PC-3 (cell line): Measurements from ENCODE around the gene ITPKC. TPM values are rescaled to one million over a fixed set of nuclear protein-coding genes. Genes with fewer than 3 reads are reported as not detected.

ENCODE experiments used
- ATAC-seq: fragments of 200-7000 bp; cut with Tn5 transposase; 2 replicates; pipeline ENCODE4 v1.9.1; 2020; ENCODE audit warnings: mild to moderate bottlenecking, moderate library complexity
- BruUV-seq: library from RNA; stranded (reverse); fragments of 400-500 nt; replicated peaks from 2 replicates; lab custom pipeline; 2021; lab: Mats Ljungman, UMichigan
- CTCF ChIA-PET: fragments of 300-600 bp; sonication (Branson Sonifier 250); formaldehyde crosslinking; loops from one replicate; lab custom pipeline; 2022; ENCODE audit warnings: antibody characterized with exemption; lab: Charles Lee
- POLR2A ChIA-PET: fragments of 300-600 bp; sonication (Branson Sonifier 250); formaldehyde crosslinking; loops from one replicate; lab custom pipeline; 2022; ENCODE audit warnings: antibody characterized with exemption; ENCODE audit not compliant: unreplicated experiment; lab: Charles Lee
- DNase-seq: peaks from one replicate; pipeline ENCODE4 v3.0.0-alpha.2; 2015
- H2AFZ ChIP-seq: fragments of 300-600 bp; sonication (generic); 2 replicates; pipeline ENCODE4 v1.6.0; 2016; ENCODE audit warnings: antibody characterized with exemption, low read length
- H3F3A ChIP-seq: fragments of 300-600 bp; sonication (generic); one replicate; pipeline ENCODE4 v1.6.0; 2017; ENCODE audit warnings: antibody characterized with exemption, low read length, control low read depth, mild to moderate bottlenecking; ENCODE audit not compliant: unreplicated experiment
- H3K27ac ChIP-seq: fragments of 300-600 bp; sonication (generic); 2 replicates; pipeline ENCODE4 v1.5.1; 2016; ENCODE audit warnings: mild to moderate bottlenecking, low read length
- H3K27me3 ChIP-seq: fragments of 300-600 bp; sonication (generic); 2 replicates; pipeline ENCODE4 v1.6.1; 2016; ENCODE audit warnings: low read length, mixed read lengths
- H3K36me3 ChIP-seq: fragments of 300-600 bp; sonication (generic); 2 replicates; pipeline ENCODE4 v1.6.1; 2016; ENCODE audit warnings: low read depth, mixed run types, low read length, mixed read lengths
- H3K4me1 ChIP-seq: fragments of 300-600 bp; sonication (generic); 2 replicates; pipeline ENCODE4 v1.5.1; 2016; ENCODE audit warnings: low read length; ENCODE audit not compliant: insufficient read depth
- H3K4me2 ChIP-seq: fragments of 300-600 bp; sonication (generic); 2 replicates; pipeline ENCODE4 v1.6.0; 2016; ENCODE audit warnings: low read length
- H3K4me3 ChIP-seq: fragments of 300-600 bp; sonication (generic); 2 replicates; pipeline ENCODE4 v1.5.1; 2016; ENCODE audit warnings: mild to moderate bottlenecking, low read length, mixed read lengths
- H3K79me2 ChIP-seq: fragments of 300-600 bp; sonication (generic); 2 replicates; pipeline ENCODE4 v1.6.1; 2017; ENCODE audit warnings: low read length, mixed read lengths
- H3K9ac ChIP-seq: fragments of 300-600 bp; sonication (generic); 2 replicates; pipeline ENCODE4 v1.6.0; 2016; ENCODE audit warnings: mild to moderate bottlenecking, low read length
- H3K9me2 ChIP-seq: fragments of 300-600 bp; sonication (generic); replicated peaks from 2 replicates; pipeline ENCODE4 v1.6.1; 2016; ENCODE audit warnings: mixed run types, low read length, mixed read lengths
- H3K9me3 ChIP-seq: fragments of 300-600 bp; sonication (generic); 2 replicates; pipeline ENCODE4 v1.6.1; 2016; ENCODE audit warnings: low read length, mixed read lengths
- H4K20me1 ChIP-seq: fragments of 300-600 bp; sonication (generic); 2 replicates; pipeline ENCODE4 v1.6.1; 2016; ENCODE audit warnings: low read length, mixed read lengths
- CTCF ChIP-seq: fragments of 300-600 bp; sonication (generic); conservative IDR thresholded peaks from 2 replicates; pipeline ENCODE4 v1.5.1; 2017; ENCODE audit warnings: antibody characterized with exemption, low read depth, mild to moderate bottlenecking, low read length
- EZH2 ChIP-seq: fragments of 300-600 bp; sonication (generic); IDR thresholded peaks from one replicate; pipeline ENCODE4 v1.6.1; 2017; ENCODE audit warnings: antibody characterized with exemption, mild to moderate bottlenecking, low read length; ENCODE audit not compliant: unreplicated experiment
- EZH2phosphoT487 ChIP-seq: fragments of 300-600 bp; sonication (generic); IDR thresholded peaks from 2 replicates; pipeline ENCODE4 v1.6.1; 2018; ENCODE audit warnings: mild to moderate bottlenecking, antibody characterized with exemption, low read length, borderline replicate concordance
- intact Hi-C: fragments of 100-400 bp; cut with micrococcal nuclease; formaldehyde crosslinking; loops from 2 replicates; pipeline ENCODE4 v1.9.0; 2023
- total RNA-seq: library from RNA; depleted of rRNA; stranded (reverse); fragments of >200 nt; gene quantifications from 2 replicates; pipeline ENCODE4 v1.2.3, GENCODE V29; 2014

The ITPKC gene
- total RNA-seq, 1 experiment from 2014 or later: 28.4 TPM

GRCh38 chr19:40736661-40737060, 19.7 kb downstream of the ITPKC start:
- no peak overlapping the region for H2AFZ ChIP-seq
- H3K9me3 ChIP-seq: no peaks in the 10 kb centered on the region
- no peak overlapping the region for H3K9ac ChIP-seq
- H3K9me2 ChIP-seq: no peaks in the 10 kb centered on the region
- intact Hi-C loops: no loop called here
- H3K4me1 ChIP-seq: no peaks in the 10 kb centered on the region
- no peak overlapping the region for H3K4me3 ChIP-seq
- H3F3A ChIP-seq: no peaks in the 10 kb centered on the region
- no peak for ATAC-seq
- H3K27me3 ChIP-seq: no peaks in the 10 kb centered on the region
- CTCF ChIA-PET: no interaction called here
- H3K4me2 ChIP-seq: no peak overlapping the region
- H4K20me1 ChIP-seq: no peaks in the 10 kb centered on the region
- peaks cover 14% of the 10 kb centered on the region for H3K36me3 ChIP-seq
- no TSS peak for BruUV-seq
- no peak for TF ChIP-seq EZH2phosphoT487
- no peak for TF ChIP-seq CTCF
- TF ChIP-seq EZH2: no peak
- no peaks in the 10 kb centered on the region for H3K79me2 ChIP-seq
- DNase-seq: no peak
- H3K27ac ChIP-seq: no peak overlapping the region
- POLR2A ChIA-PET: no interaction called here

DNA sequence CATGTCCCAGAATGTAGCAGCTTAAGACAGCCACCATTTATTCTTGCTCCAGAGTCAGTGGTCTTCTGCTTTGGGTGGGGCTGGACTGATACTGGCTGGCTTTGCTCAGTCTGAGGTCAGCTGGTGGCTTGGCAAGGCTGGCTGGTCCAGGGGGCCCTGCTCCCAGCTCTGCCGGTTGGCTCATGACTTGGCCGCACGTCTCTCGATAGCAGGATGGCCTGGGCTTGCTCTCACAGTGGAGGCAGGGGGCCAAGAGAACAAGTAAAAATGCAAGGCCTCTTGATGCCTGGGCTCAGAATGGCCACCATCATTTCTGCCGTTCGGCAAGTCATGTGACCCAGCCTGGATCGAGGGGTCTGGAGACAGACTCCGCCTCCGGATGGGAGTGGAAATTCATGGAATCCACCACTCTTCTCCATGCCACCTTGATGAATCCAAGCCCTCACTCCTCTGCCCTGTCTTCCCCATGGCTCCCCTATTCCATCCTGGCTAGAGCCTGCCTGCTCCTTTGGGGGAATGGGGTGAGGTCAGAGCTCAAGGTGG, 20.3 kb downstream of the ITPKC start:
- H3K9ac ChIP-seq: no peak overlapping the region
- no peaks in the 10 kb centered on the region for H3K4me1 ChIP-seq
- no peaks in the 10 kb centered on the region for H3K79me2 ChIP-seq
- H3K4me3 ChIP-seq: no peak overlapping the region
- ChIA-PET CTCF (no interaction called here), POLR2A (no interaction called here)
- intact Hi-C loops: no loop called here
- no peaks in the 10 kb centered on the region for H4K20me1 ChIP-seq
- no peak overlapping the region for H2AFZ ChIP-seq
- ATAC-seq (no peak), DNase-seq (no peak)
- no peaks in the 10 kb centered on the region for H3K9me3 ChIP-seq
- no TSS peak for BruUV-seq
- H3F3A ChIP-seq: no peaks in the 10 kb centered on the region
- H3K27me3 ChIP-seq: no peaks in the 10 kb centered on the region
- no peaks in the 10 kb centered on the region for H3K9me2 ChIP-seq
- no peak for TF ChIP-seq CTCF
- no peak for TF ChIP-seq EZH2phosphoT487
- no peak for TF ChIP-seq EZH2
- no peak overlapping the region for H3K4me2 ChIP-seq
- peaks cover 14% of the 10 kb centered on the region for H3K36me3 ChIP-seq
- H3K27ac ChIP-seq: no peak overlapping the region

DNA sequence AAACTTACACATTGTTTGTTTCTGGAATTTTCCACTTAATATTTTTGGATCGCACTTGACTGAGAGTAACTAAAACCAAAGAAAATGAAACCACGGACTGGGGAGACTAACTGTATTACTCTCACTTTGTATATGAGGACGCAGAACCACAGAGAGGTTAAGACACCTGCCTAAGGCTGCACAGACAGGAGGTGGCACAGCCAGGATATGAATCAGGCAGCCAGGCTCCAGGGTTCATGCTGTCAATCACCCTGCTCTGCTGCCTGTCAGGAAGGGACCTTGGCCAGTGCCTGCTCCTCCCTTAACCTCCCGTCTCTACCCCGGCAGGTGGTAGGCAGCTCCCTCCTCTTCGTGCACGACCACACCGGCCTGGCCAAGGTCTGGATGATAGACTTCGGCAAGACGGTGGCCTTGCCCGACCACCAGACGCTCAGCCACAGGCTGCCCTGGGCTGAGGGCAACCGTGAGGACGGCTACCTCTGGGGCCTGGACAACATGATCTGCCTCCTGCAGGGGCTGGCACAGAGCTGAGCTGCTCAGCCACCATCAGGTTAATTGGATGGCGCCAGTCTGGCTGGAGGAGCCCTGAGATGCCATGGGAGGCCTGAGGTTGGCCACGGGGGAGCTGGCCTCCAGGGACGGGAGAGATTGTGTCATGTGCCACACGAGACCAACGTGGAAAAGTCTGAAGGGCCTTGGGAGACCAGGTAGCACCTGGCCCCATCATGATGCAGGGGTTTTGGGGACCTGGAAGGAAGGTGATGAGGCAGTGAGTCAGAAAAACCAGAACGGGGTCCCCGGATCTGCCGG, 22.3 kb downstream of the ITPKC start:
- H3K4me1 ChIP-seq: no peaks in the 10 kb centered on the region
- no TSS peak for BruUV-seq
- ChIA-PET CTCF (no interaction called here), POLR2A (no interaction called here)
- no peaks in the 10 kb centered on the region for H3K9me2 ChIP-seq
- no peak for ATAC-seq
- no peaks in the 10 kb centered on the region for H3F3A ChIP-seq
- H3K27me3 ChIP-seq: no peaks in the 10 kb centered on the region
- no peaks in the 10 kb centered on the region for H3K79me2 ChIP-seq
- H3K4me2 ChIP-seq: no peak overlapping the region
- H3K36me3 ChIP-seq: peaks cover 11% of the 10 kb centered on the region
- no peak overlapping the region for H3K27ac ChIP-seq
- H4K20me1 ChIP-seq: no peaks in the 10 kb centered on the region
- no peak overlapping the region for H2AFZ ChIP-seq
- intact Hi-C loops: no loop called here
- no peak for DNase-seq
- no peak for TF ChIP-seq EZH2phosphoT487
- no peak for TF ChIP-seq CTCF
- no peak for TF ChIP-seq EZH2
- H3K4me3 ChIP-seq: no peak overlapping the region
- no peak overlapping the region for H3K9ac ChIP-seq
- H3K9me3 ChIP-seq: no peaks in the 10 kb centered on the region
